Transverse colon (tissue), 4 donors: Measurements from ENCODE around the gene FDXACB1.
A peak's percentile ranks its signal among the peaks of the same experiment; 100 is the strongest.

Experiments used
- CTCF ChIP-seq, 5 experiments: fragments of 200-600 bp in 3 of 5; fragments of 450-650 bp in 2 of 5; sonication (generic) in 3 of 5; IDR thresholded peaks; 1 replicate in 2 of 5; 2 replicates in 3 of 5; pipeline ENCODE4 v1.5.1; 2016 to 2017; ENCODE audit warnings: antibody characterized with exemption in 5 of 5, inconsistent platforms in 3 of 5, mild to moderate bottlenecking in 2 of 5, moderate library complexity in 1 of 5
- EP300 ChIP-seq: sonication (generic); formaldehyde crosslinking; IDR thresholded peaks from one replicate; pipeline ENCODE4 v1.6.1; 2017; ENCODE audit warnings: antibody characterized with exemption, low read depth
- POLR2A ChIP-seq: fragments of 450-650 bp; IDR thresholded peaks from one replicate; pipeline ENCODE4 v1.6.1; 2016; ENCODE audit warnings: antibody characterized with exemption, mild to moderate bottlenecking, moderate library complexity
- POLR2AphosphoS5 ChIP-seq, 3 donors: sonication (generic); formaldehyde crosslinking; IDR thresholded peaks; one replicate each; pipeline ENCODE4 v1.6.1; 2016; ENCODE audit warnings: antibody characterized with exemption in 3 of 3

GRCh38 chr11:111913997-111914396, 35.0 kb upstream of the FDXACB1 start:
- TF ChIP-seq CTCF (IDR thresholded peaks at IDR 0.05) = no peak
- TF ChIP-seq POLR2A = peak; percentile 50
- peak in 2 of 3 donors; percentile 38 to 73 for TF ChIP-seq POLR2AphosphoS5 (IDR thresholded peaks at IDR 0.05)
- TF ChIP-seq EP300 = no peak
